NCI-H1092 treated with DMSO at 0.1 percent for 48 hours (cell line): ENCODE results near the gene UQCRQ.

ENCODE experiments used
- DNase-seq: peaks from one replicate; lab custom pipeline; 2025; lab: John Stamatoyannopoulos, UW

The UQCRQ gene

GRCh38 chr5:132866342-132867045 lies at the start of gene UQCRQ, which contains the start of gene GDF9:
TSS of gene UQCRQ (plus strand) at chr5:132866642. CDS start at chr5:132866882, 240 bp downstream.
TSS of gene GDF9 (minus strand) at chr5:132866469. CDS start at chr5:132864533, 1,936 bp downstream.
- DNase-seq: peak; percentile 95

- DNase-seq: no peak
Measured at GRCh38 chr5:132817011-132817410, 49.4 kb upstream of the UQCRQ start.

- DNase-seq: no peak
Measured at GRCh38 chr5:132819468-132819867, 47.0 kb upstream of the UQCRQ start.

- peak; percentile 74 for DNase-seq
Measured at GRCh38 chr5:132820162-132820754, 46.2 kb upstream of the UQCRQ start.

GRCh38 chr5:132821350-132821749 lies 45.1 kb upstream of the UQCRQ start:
- no peak for DNase-seq

GRCh38 chr5:132821791-132822190 lies 44.7 kb upstream of the UQCRQ start:
- peak; percentile 51 for DNase-seq

- DNase-seq: no peak
Measured at GRCh38 chr5:132822650-132823480, 43.6 kb upstream of the UQCRQ start.

GRCh38 chr5:132823481-132824050 lies 42.9 kb upstream of the UQCRQ start:
- no peak for DNase-seq

- DNase-seq: no peak
Measured at GRCh38 chr5:132824426-132824825, 42.0 kb upstream of the UQCRQ start.

GRCh38 chr5:132825033-132825833 lies 41.2 kb upstream of the UQCRQ start:
- no peak for DNase-seq

GRCh38 chr5:132825834-132826391 lies 40.5 kb upstream of the UQCRQ start:
- no peak for DNase-seq

- no peak for DNase-seq
Measured at GRCh38 chr5:132826424-132827082, 39.9 kb upstream of the UQCRQ start.

GRCh38 chr5:132827943-132828673 lies 38.3 kb upstream of the UQCRQ start:
- DNase-seq: no peak

- no peak for DNase-seq
Measured at GRCh38 chr5:132828846-132829494, 37.5 kb upstream of the UQCRQ start.

- peak; percentile 55 for DNase-seq
Measured at GRCh38 chr5:132829742-132830435, 36.6 kb upstream of the UQCRQ start.

GRCh38 chr5:132830436-132831094 lies 35.9 kb upstream of the UQCRQ start, which contains the start of gene SHROOM1:
TSS of gene SHROOM1 (minus strand) at chr5:132830647. CDS start at chr5:132826140, 4,507 bp downstream.
- DNase-seq: peak; percentile 8

- DNase-seq: no peak
Measured at GRCh38 chr5:132831095-132831860, 35.2 kb upstream of the UQCRQ start.
